GM12875 (cell line): ENCODE results near the gene SLC10A4.
"Not testable (repeated sequence)": the region's sequence is repeated elsewhere in the genome, so short reads cannot be mapped to it uniquely, and the experiment has no call there.

Experiments
- H3K4me3 ChIP-seq: one replicate; pipeline ENCODE4 v1.5.1; 2011; ENCODE audit warnings: low read depth, low read length, control low read depth
- CTCF ChIP-seq: IDR thresholded peaks from 2 replicates; pipeline ENCODE4 v1.5.1; 2011; ENCODE audit warnings: low read depth, mild to moderate bottlenecking, control low read depth, inconsistent platforms, low read length, moderate library complexity, borderline replicate concordance; ENCODE audit not compliant: insufficient read depth

Gene SLC10A4

GRCh38 chr4:48450740-48451139 lies 32.4 kb upstream of the SLC10A4 start:
- H3K4me3 ChIP-seq = no peak overlapping the region
- TF ChIP-seq CTCF = no peak

GRCh38 chr4:48451656-48452055 lies 31.5 kb upstream of the SLC10A4 start:
- H3K4me3 ChIP-seq = not testable (repeated sequence)

GRCh38 chr4:48454591-48454990 lies 28.6 kb upstream of the SLC10A4 start:
- no peak overlapping the region for H3K4me3 ChIP-seq
- TF ChIP-seq CTCF = no peak

- no peak overlapping the region for H3K4me3 ChIP-seq
- TF ChIP-seq CTCF = no peak
Observed at GRCh38 chr4:48461000-48461399, 22.1 kb upstream of the SLC10A4 start.

GRCh38 chr4:48462363-48462762 lies 20.8 kb upstream of the SLC10A4 start:
- TF ChIP-seq CTCF = no peak
- H3K4me3 ChIP-seq = no peak overlapping the region

- no peak for TF ChIP-seq CTCF
- H3K4me3 ChIP-seq = no peak overlapping the region
Observed at GRCh38 chr4:48467442-48467841, 15.7 kb upstream of the SLC10A4 start.

GRCh38 chr4:48467891-48468290 lies 15.3 kb upstream of the SLC10A4 start:
- H3K4me3 ChIP-seq = no peak overlapping the region
- TF ChIP-seq CTCF = no peak

GRCh38 chr4:48470137-48470536 lies 13.0 kb upstream of the SLC10A4 start:
- TF ChIP-seq CTCF = no peak
- no peak overlapping the region for H3K4me3 ChIP-seq
